HCT116 (cell line): ENCODE results near the gene BFSP1. TPM values are rescaled to one million over a fixed set of nuclear protein-coding genes. Genes with fewer than 3 reads are reported as not detected.

Experiments
- ATAC-seq: fragments of 200-7000 bp; cut with Tn5 transposase; 2 replicates; pipeline ENCODE4 v1.9.1; 2020; ENCODE audit warnings: mild to moderate bottlenecking, moderate library complexity
- BruUV-seq: library from RNA; stranded (reverse); fragments of 400-500 nt; replicated peaks from 2 replicates; lab custom pipeline; 2021; lab: Mats Ljungman, UMichigan
- CTCF ChIA-PET: fragments of 300-600 bp; sonication (Branson Sonifier 250); formaldehyde crosslinking; loops from one replicate; lab custom pipeline; 2021; ENCODE audit warnings: antibody characterized with exemption; lab: Charles Lee
- POLR2A ChIA-PET: fragments of 300-600, 350-600 bp; sonication (Branson Sonifier 250); formaldehyde crosslinking; loops from one replicate; lab custom pipeline; 2021; ENCODE audit warnings: antibody characterized with exemption; lab: Charles Lee
- RAD21 ChIA-PET, 2 experiments: fragments of 300-600 bp; sonication (Branson Sonifier 250); formaldehyde crosslinking; loops; one replicate each; lab custom pipeline; 2023; ENCODE audit warnings: low total read pairs in 2 of 2; ENCODE audit not compliant: uncharacterized antibody in 2 of 2, unreplicated experiment in 2 of 2, low non-redundant PET in 1 of 2; lab: Charles Lee
- DNase-seq: peaks from one replicate; pipeline ENCODE4 v3.0.0-alpha.2; 2010; ENCODE audit warnings: low read depth, low spot score
- H2AFZ ChIP-seq: fragments of 200-600 bp; shearing (Covaris generic), sonication (generic); 2 replicates; pipeline ENCODE4 v1.6.1; 2017; ENCODE audit warnings: low read depth, mixed run types, mixed read lengths, antibody characterized with exemption, low read length; ENCODE audit not compliant: poor library complexity, severe bottlenecking
- H3K27ac ChIP-seq: 2 replicates; pipeline ENCODE4 v1.5.1; 2012; ENCODE audit warnings: low read depth, low read length
- H3K27me3 ChIP-seq: fragments of 200-600 bp; sonication (generic); 2 replicates; pipeline ENCODE4 v1.6.1; 2016; ENCODE audit warnings: mixed run types, low read length, mixed read lengths; ENCODE audit not compliant: insufficient read depth
- H3K36me3 ChIP-seq, 2 experiments: fragments of 200-500 bp in 1 of 2; fragments of 200-600 bp in 1 of 2; sonication (Bioruptor generic) in 1 of 2; sonication (generic) in 1 of 2; 2 replicates each; pipeline versions ENCODE4 v1.5.1 to v1.6.1; 2014 to 2016; ENCODE audit warnings: low read length in 2 of 2, inconsistent platforms in 1 of 2, mixed read lengths in 1 of 2, mixed run types in 1 of 2; ENCODE audit not compliant: insufficient read depth in 2 of 2, control insufficient read depth in 1 of 2
- H3K4me1 ChIP-seq, 2 experiments: fragments of 200-600 bp in 1 of 2; sonication (generic) in 1 of 2; 2 replicates each; pipeline versions ENCODE4 v1.5.1 to v1.6.1; 2012 to 2017; ENCODE audit warnings: low read length in 2 of 2, inconsistent platforms in 1 of 2, mild to moderate bottlenecking in 1 of 2, mixed read lengths in 1 of 2, mixed run types in 1 of 2, moderate library complexity in 1 of 2; ENCODE audit not compliant: insufficient read depth in 2 of 2, control insufficient read depth in 1 of 2
- H3K4me2 ChIP-seq: fragments of 200-600 bp; sonication (generic); 2 replicates; pipeline ENCODE4 v1.6.1; 2017; ENCODE audit warnings: mixed run types, low read length, mixed read lengths
- H3K4me3 ChIP-seq, 2 experiments: fragments of 200-600 bp in 1 of 2; sonication (generic) in 1 of 2; replicated peaks in 1 of 2; 2 replicates each; pipeline ENCODE4 v1.5.1; 2011 to 2016; ENCODE audit warnings: low read length in 2 of 2, control low read depth in 1 of 2, low read depth in 1 of 2, mild to moderate bottlenecking in 1 of 2, mixed read lengths in 1 of 2, mixed run types in 1 of 2
- H3K79me2 ChIP-seq: fragments of 200-600 bp; sonication (generic); 2 replicates; pipeline ENCODE4 v1.6.1; 2017; ENCODE audit warnings: mild to moderate bottlenecking, mixed run types, low read length, moderate library complexity, mixed read lengths; ENCODE audit not compliant: insufficient read depth
- H3K9ac ChIP-seq: fragments of 200-600 bp; sonication (generic); 2 replicates; pipeline ENCODE4 v1.6.1; 2016; ENCODE audit warnings: low read length, mixed read lengths
- H3K9me2 ChIP-seq: fragments of 200-600 bp; sonication (generic), shearing (Covaris generic); 2 replicates; pipeline ENCODE4 v1.6.1; 2017; ENCODE audit warnings: mixed run types, mild to moderate bottlenecking, moderate library complexity; ENCODE audit not compliant: insufficient read depth
- H3K9me3 ChIP-seq, 2 experiments: fragments of 200-500 bp in 1 of 2; fragments of 200-600 bp in 1 of 2; sonication (Bioruptor generic) in 1 of 2; sonication (generic) in 1 of 2; 2 replicates each; pipeline ENCODE4 v1.6.1; 2014 to 2017; ENCODE audit warnings: low read length in 2 of 2, mixed read lengths in 2 of 2, inconsistent platforms in 1 of 2, low read depth in 1 of 2, mild to moderate bottlenecking in 1 of 2, mixed run types in 1 of 2, moderate library complexity in 1 of 2; ENCODE audit not compliant: control insufficient read depth in 1 of 2, insufficient read depth in 1 of 2
- H4K20me1 ChIP-seq: fragments of 200-600 bp; sonication (generic), shearing (Covaris generic); 2 replicates; pipeline ENCODE4 v1.6.1; 2017; ENCODE audit warnings: mixed run types, mild to moderate bottlenecking, moderate library complexity; ENCODE audit not compliant: insufficient read depth
- CBX3 ChIP-seq: IDR thresholded peaks from 2 replicates; pipeline ENCODE4 v1.6.1; 2012; ENCODE audit warnings: low read depth
- EGR1 ChIP-seq: IDR thresholded peaks from 2 replicates; pipeline ENCODE4 v1.6.1; 2012; ENCODE audit warnings: low read depth
- EZH2 ChIP-seq: fragments of 200-600 bp; sonication (generic); IDR thresholded peaks from 2 replicates; pipeline ENCODE4 v1.6.1; 2017; ENCODE audit warnings: antibody characterized with exemption, mixed run types
- FOSL1 ChIP-seq: IDR thresholded peaks from 2 replicates; pipeline ENCODE4 v1.6.1; 2012; ENCODE audit warnings: low read depth
- POLR2A ChIP-seq: IDR thresholded peaks from 2 replicates; pipeline ENCODE4 v1.7.0; 2011; ENCODE audit warnings: borderline replicate concordance; ENCODE audit not compliant: insufficient read depth, insufficient read length; ENCODE audit errors: extremely low read depth
- SIN3A ChIP-seq: IDR thresholded peaks from 2 replicates; pipeline ENCODE4 v1.6.1; 2012; ENCODE audit warnings: low read depth
- SP1 ChIP-seq: IDR thresholded peaks from 2 replicates; pipeline ENCODE4 v1.6.1; 2012; ENCODE audit warnings: low read depth
- intact Hi-C: fragments of 100-400 bp; cut with micrococcal nuclease; formaldehyde crosslinking; loops from 2 replicates; pipeline ENCODE4 v1.10.0; 2022
- total RNA-seq: library from RNA; stranded (reverse); gene quantifications from one replicate; pipeline ENCODE4 v1.2.1, GENCODE V29; 2021; ENCODE audit not compliant: unreplicated experiment
- TF ChIP-seq, protein P1 (sequence below): IDR thresholded peaks from 2 replicates; pipeline ENCODE4 v1.6.1; 2012; ENCODE audit warnings: low read depth
- TF ChIP-seq, protein P2 (sequence below): IDR thresholded peaks from 2 replicates; pipeline ENCODE4 v1.6.1; 2012
- TF ChIP-seq, protein P3 (sequence below): IDR thresholded peaks from 2 replicates; pipeline ENCODE4 v1.6.1; 2012
- TF ChIP-seq, protein P4 (sequence below), 3 experiments: fragments of 200-600 bp in 1 of 3; sonication (generic) in 1 of 3; IDR thresholded peaks in 2 of 3; conservative IDR thresholded peaks in 1 of 3; 2 replicates each; pipeline ENCODE4 v1.5.1; 2012 to 2017; ENCODE audit warnings: low read depth in 2 of 3, low read length in 2 of 3, antibody characterized with exemption in 1 of 3, borderline replicate concordance in 1 of 3, control low read depth in 1 of 3, mild to moderate bottlenecking in 1 of 3, mixed read lengths in 1 of 3, mixed run types in 1 of 3, moderate library complexity in 1 of 3; ENCODE audit not compliant: insufficient read depth in 1 of 3
- TF ChIP-seq, protein P5 (sequence below): IDR thresholded peaks from 2 replicates; pipeline ENCODE4 v1.6.1; 2011; ENCODE audit warnings: mild to moderate bottlenecking, low read length, moderate library complexity; ENCODE audit not compliant: insufficient replicate concordance; ENCODE audit errors: extremely low read depth

The BFSP1 gene
- total RNA-seq, 1 experiment from 2014 or later = 8.8 TPM

DNA sequence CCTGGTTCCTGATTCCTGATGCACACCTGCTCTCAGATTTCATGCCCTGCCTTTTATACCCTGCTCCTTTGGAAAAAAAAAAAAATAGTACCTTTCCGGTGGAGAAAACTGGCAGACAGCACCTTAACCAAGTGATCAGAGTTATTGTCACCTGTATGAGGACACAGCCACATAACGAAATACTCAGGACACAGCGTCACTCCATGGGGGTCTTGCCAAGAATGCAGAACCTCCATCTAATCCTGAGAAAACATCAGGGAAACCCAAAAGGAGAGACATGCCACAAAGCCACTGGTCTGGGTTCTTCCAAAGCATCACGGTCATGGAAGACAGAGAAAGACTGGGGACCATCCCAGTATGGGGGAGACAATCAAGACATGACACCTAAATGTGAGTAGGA, 29.1 kb downstream of the BFSP1 start:
- ATAC-seq (no peak), DNase-seq (no peak)
- intact Hi-C loops = loop anchor here (10.0 kb wide), 1 partner anchor 393 kb away; no protein-coding TSS in a partner anchor
- H2AFZ ChIP-seq = no peak overlapping the region
- H3K4me1 ChIP-seq = peaks cover 6 to 20% of the 10 kb centered on the region in 2 experiments; a peak in 3 of 4 replicates
- H3K27me3 ChIP-seq = no peaks in the 10 kb centered on the region
- no peak overlapping the region for H3K27ac ChIP-seq
- H3K9me3 ChIP-seq = no peaks in the 10 kb centered on the region
- H3K9ac ChIP-seq = no peak overlapping the region
- ChIA-PET RAD21 (no interaction called here), CTCF (no interaction called here), POLR2A (no interaction called here)
- no peak overlapping the region for H3K4me2 ChIP-seq
- no peak overlapping the region for H3K4me3 ChIP-seq
- no peaks in the 10 kb centered on the region for H4K20me1 ChIP-seq
- H3K36me3 ChIP-seq = no peaks in the 10 kb centered on the region
- H3K9me2 ChIP-seq = no peaks in the 10 kb centered on the region
- H3K79me2 ChIP-seq = no peaks in the 10 kb centered on the region
- no TSS peak for BruUV-seq
- TF ChIP-seq EZH2 (no peak), SIN3A (no peak), FOSL1 (no peak), POLR2A (no peak), SP1 (no peak), EGR1 (no peak), CBX3 (no peak)
- TF ChIP-seq, protein P1, sequence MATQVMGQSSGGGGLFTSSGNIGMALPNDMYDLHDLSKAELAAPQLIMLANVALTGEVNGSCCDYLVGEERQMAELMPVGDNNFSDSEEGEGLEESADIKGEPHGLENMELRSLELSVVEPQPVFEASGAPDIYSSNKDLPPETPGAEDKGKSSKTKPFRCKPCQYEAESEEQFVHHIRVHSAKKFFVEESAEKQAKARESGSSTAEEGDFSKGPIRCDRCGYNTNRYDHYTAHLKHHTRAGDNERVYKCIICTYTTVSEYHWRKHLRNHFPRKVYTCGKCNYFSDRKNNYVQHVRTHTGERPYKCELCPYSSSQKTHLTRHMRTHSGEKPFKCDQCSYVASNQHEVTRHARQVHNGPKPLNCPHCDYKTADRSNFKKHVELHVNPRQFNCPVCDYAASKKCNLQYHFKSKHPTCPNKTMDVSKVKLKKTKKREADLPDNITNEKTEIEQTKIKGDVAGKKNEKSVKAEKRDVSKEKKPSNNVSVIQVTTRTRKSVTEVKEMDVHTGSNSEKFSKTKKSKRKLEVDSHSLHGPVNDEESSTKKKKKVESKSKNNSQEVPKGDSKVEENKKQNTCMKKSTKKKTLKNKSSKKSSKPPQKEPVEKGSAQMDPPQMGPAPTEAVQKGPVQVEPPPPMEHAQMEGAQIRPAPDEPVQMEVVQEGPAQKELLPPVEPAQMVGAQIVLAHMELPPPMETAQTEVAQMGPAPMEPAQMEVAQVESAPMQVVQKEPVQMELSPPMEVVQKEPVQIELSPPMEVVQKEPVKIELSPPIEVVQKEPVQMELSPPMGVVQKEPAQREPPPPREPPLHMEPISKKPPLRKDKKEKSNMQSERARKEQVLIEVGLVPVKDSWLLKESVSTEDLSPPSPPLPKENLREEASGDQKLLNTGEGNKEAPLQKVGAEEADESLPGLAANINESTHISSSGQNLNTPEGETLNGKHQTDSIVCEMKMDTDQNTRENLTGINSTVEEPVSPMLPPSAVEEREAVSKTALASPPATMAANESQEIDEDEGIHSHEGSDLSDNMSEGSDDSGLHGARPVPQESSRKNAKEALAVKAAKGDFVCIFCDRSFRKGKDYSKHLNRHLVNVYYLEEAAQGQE = no peak
- TF ChIP-seq, protein P2, sequence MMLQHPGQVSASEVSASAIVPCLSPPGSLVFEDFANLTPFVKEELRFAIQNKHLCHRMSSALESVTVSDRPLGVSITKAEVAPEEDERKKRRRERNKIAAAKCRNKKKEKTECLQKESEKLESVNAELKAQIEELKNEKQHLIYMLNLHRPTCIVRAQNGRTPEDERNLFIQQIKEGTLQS = no peak
- TF ChIP-seq, protein P3, sequence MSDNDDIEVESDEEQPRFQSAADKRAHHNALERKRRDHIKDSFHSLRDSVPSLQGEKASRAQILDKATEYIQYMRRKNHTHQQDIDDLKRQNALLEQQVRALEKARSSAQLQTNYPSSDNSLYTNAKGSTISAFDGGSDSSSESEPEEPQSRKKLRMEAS = no peak
- TF ChIP-seq, protein P4, sequence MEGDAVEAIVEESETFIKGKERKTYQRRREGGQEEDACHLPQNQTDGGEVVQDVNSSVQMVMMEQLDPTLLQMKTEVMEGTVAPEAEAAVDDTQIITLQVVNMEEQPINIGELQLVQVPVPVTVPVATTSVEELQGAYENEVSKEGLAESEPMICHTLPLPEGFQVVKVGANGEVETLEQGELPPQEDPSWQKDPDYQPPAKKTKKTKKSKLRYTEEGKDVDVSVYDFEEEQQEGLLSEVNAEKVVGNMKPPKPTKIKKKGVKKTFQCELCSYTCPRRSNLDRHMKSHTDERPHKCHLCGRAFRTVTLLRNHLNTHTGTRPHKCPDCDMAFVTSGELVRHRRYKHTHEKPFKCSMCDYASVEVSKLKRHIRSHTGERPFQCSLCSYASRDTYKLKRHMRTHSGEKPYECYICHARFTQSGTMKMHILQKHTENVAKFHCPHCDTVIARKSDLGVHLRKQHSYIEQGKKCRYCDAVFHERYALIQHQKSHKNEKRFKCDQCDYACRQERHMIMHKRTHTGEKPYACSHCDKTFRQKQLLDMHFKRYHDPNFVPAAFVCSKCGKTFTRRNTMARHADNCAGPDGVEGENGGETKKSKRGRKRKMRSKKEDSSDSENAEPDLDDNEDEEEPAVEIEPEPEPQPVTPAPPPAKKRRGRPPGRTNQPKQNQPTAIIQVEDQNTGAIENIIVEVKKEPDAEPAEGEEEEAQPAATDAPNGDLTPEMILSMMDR (IDR thresholded peaks at IDR 0.05 in 2 of 3, conservative IDR thresholded peaks at IDR 0.05 in 1 of 3; ENCODE audit: borderline replicate concordance in 1 of 3, insufficient read depth in 1 of 3, low read depth in 2 of 3, low read length in 2 of 3) = no peak
- TF ChIP-seq, protein P5, sequence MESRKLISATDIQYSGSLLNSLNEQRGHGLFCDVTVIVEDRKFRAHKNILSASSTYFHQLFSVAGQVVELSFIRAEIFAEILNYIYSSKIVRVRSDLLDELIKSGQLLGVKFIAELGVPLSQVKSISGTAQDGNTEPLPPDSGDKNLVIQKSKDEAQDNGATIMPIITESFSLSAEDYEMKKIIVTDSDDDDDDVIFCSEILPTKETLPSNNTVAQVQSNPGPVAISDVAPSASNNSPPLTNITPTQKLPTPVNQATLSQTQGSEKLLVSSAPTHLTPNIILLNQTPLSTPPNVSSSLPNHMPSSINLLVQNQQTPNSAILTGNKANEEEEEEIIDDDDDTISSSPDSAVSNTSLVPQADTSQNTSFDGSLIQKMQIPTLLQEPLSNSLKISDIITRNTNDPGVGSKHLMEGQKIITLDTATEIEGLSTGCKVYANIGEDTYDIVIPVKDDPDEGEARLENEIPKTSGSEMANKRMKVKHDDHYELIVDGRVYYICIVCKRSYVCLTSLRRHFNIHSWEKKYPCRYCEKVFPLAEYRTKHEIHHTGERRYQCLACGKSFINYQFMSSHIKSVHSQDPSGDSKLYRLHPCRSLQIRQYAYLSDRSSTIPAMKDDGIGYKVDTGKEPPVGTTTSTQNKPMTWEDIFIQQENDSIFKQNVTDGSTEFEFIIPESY = no peak
- TF ChIP-seq, all 23 proteins: peak for 0
